Measurements from ENCODE around the gene SERPINA6. TPM values are rescaled to one million over a fixed set of nuclear protein-coding genes. Genes with fewer than 3 reads are reported as not detected.
"Not testable (repeated sequence)": the region's sequence is repeated elsewhere in the genome, so short reads cannot be mapped to it uniquely, and the experiment has no call there.

The SERPINA6 gene
- total and polyA plus RNA-seq, 2 donors (not counting 1 experiment from before 2014, with no cell fraction given) = not detected

DNA sequence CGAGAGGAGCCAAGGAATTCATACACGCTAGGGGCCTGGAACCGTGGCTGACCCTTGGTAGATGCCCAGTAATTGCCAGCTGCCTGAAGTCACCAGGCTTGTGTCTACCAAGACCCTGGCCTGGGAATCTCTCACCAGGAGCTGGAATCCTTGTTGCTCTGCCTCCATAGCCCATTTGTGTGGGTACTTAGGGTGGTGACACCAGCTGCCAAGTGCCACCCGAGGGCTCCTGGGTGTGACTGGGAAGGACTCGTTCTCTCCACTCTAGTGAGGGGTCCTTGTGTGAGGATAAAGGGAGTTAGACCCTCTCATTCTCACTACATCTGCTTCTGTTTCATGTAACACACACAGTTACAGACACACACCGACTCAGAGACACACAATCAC is 47.4 kb upstream of the SERPINA6 start:
- H3K9ac ChIP-seq (ENCODE audit: insufficient read depth, low read length) = no peak overlapping the region
- no peaks in the 10 kb centered on the region for H3K27me3 ChIP-seq (ENCODE audit: control insufficient read depth, insufficient read depth, low read length)
- TF ChIP-seq EZH2 (IDR thresholded peaks at IDR 0.05; ENCODE audit: low read length, missing control alignments) = no peak
- TF ChIP-seq, protein P1, sequence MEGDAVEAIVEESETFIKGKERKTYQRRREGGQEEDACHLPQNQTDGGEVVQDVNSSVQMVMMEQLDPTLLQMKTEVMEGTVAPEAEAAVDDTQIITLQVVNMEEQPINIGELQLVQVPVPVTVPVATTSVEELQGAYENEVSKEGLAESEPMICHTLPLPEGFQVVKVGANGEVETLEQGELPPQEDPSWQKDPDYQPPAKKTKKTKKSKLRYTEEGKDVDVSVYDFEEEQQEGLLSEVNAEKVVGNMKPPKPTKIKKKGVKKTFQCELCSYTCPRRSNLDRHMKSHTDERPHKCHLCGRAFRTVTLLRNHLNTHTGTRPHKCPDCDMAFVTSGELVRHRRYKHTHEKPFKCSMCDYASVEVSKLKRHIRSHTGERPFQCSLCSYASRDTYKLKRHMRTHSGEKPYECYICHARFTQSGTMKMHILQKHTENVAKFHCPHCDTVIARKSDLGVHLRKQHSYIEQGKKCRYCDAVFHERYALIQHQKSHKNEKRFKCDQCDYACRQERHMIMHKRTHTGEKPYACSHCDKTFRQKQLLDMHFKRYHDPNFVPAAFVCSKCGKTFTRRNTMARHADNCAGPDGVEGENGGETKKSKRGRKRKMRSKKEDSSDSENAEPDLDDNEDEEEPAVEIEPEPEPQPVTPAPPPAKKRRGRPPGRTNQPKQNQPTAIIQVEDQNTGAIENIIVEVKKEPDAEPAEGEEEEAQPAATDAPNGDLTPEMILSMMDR (conservative IDR thresholded peaks at IDR 0.05 in 1 of 2, IDR thresholded peaks at IDR 0.05 in 1 of 2; ENCODE audit: low read depth in 1 of 2, low read length in 2 of 2) = no peak
- no peak overlapping the region for H3K27ac ChIP-seq (ENCODE audit: insufficient read depth, low read length)
- H3K4me2 ChIP-seq (ENCODE audit: extremely low read depth, insufficient read depth, low read length) = no peak overlapping the region
- H2AFZ ChIP-seq (ENCODE audit: low read length) = no peak overlapping the region
- H3K79me2 ChIP-seq (ENCODE audit: control insufficient read depth, insufficient read depth, low read length) = no peaks in the 10 kb centered on the region
- H3K4me1 ChIP-seq (ENCODE audit: control insufficient read depth, extremely low read depth, insufficient read depth, low read length) = peaks cover 4% of the 10 kb centered on the region
- no peaks in the 10 kb centered on the region for H4K20me1 ChIP-seq (ENCODE audit: control insufficient read depth, extremely low read depth, insufficient read depth, low read length)
- DNase-seq (ENCODE audit: low read depth in 2 of 2) = no peak
- no peaks in the 10 kb centered on the region for H3K9me3 ChIP-seq (ENCODE audit: control insufficient read depth, insufficient read depth, low read depth, low read length)
- no peak overlapping the region for H3K4me3 ChIP-seq (replicated peaks in 1 of 4; ENCODE audit: control extremely low read depth in 1 of 4, insufficient read depth in 1 of 4, low read depth in 3 of 4, low read length in 4 of 4)
- no peaks in the 10 kb centered on the region for H3K36me3 ChIP-seq (ENCODE audit: control insufficient read depth, insufficient read depth, low read length)

DNA sequence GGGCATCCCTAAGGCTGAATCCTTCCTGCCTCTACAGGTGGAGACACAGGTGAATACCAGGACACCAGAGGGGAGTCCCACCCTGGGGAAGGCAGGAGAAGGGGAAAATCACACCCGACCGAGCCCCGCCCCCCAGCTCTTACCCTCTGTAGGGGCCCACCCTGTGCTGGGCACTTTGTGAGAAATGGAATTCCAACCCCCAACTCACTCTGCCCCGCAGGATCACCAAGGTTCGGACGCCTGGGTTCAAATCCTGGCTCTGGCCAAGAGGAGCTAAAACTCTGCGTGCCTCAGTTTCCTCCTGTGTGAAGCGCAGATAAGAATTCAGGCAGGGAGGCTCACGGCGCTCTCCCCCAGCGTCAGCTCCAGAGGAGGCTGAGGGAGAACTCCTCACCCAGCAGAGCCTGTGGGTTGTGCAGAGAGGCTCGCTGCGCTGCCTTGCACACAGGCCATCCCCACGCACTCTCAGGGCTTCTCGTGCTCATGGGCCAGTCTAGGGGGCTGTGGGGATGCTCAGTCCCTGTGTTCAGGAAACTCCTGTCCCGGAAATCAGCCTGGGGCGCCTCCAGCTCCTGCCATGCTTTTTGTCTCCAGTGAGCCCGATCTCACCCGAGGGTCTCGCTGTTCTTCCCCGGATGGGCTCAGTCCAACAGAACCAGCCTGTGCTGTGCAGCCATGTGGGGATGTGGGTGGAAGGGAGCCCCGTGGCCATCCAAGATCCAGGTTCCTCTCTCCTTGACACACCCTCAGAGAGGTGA is 46.8 kb upstream of the SERPINA6 start:
- not testable (repeated sequence) for H3K27me3 ChIP-seq (ENCODE audit: control insufficient read depth, insufficient read depth, low read length); H3K27ac ChIP-seq (ENCODE audit: insufficient read depth, low read length); H3K9me3 ChIP-seq (ENCODE audit: control insufficient read depth, insufficient read depth, low read depth, low read length); H2AFZ ChIP-seq (ENCODE audit: low read length); H3K9ac ChIP-seq (ENCODE audit: insufficient read depth, low read length); DNase-seq (ENCODE audit: low read depth in 2 of 2); H3K4me2 ChIP-seq (ENCODE audit: extremely low read depth, insufficient read depth, low read length); H4K20me1 ChIP-seq (ENCODE audit: control insufficient read depth, extremely low read depth, insufficient read depth, low read length); H3K36me3 ChIP-seq (ENCODE audit: control insufficient read depth, insufficient read depth, low read length); H3K4me3 ChIP-seq (replicated peaks in 1 of 4; ENCODE audit: control extremely low read depth in 1 of 4, insufficient read depth in 1 of 4, low read depth in 3 of 4, low read length in 4 of 4); H3K4me1 ChIP-seq (ENCODE audit: control insufficient read depth, extremely low read depth, insufficient read depth, low read length); H3K79me2 ChIP-seq (ENCODE audit: control insufficient read depth, insufficient read depth, low read length)

DNA sequence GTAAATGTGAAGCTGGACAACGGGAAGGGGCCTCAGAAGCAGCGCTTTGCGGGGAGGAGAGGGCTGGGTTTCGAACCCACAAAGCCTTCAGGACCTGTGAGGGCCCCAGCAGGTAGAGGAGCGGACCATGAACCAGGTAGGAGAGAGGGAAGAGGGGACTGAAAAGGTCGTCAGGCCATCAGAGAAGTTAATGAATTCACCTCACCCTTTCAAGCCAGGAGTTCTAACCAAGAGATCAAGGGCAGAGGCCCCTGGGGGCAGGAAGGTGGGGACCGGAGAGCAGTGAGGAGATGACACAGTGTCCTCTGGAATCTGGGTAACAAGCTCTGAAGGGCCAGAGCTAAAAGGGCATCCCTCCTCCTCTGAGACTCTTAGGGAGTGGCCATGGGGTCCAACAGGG is 45.8 kb upstream of the SERPINA6 start:
- Histone ChIP-seq H3K27ac (ENCODE audit: insufficient read depth, low read length) (no peak overlapping the region), H3K36me3 (ENCODE audit: control insufficient read depth, insufficient read depth, low read length) (no peaks in the 10 kb centered on the region), H3K27me3 (ENCODE audit: control insufficient read depth, insufficient read depth, low read length) (no peaks in the 10 kb centered on the region), H3K9me3 (ENCODE audit: control insufficient read depth, insufficient read depth, low read depth, low read length) (no peaks in the 10 kb centered on the region), H3K79me2 (ENCODE audit: control insufficient read depth, insufficient read depth, low read length) (no peaks in the 10 kb centered on the region), H3K4me1 (ENCODE audit: control insufficient read depth, extremely low read depth, insufficient read depth, low read length) (peaks cover 2% of the 10 kb centered on the region), H3K4me3 (replicated peaks in 1 of 4; ENCODE audit: control extremely low read depth in 1 of 4, insufficient read depth in 1 of 4, low read depth in 3 of 4, low read length in 4 of 4) (no peak overlapping the region), H4K20me1 (ENCODE audit: control insufficient read depth, extremely low read depth, insufficient read depth, low read length) (no peaks in the 10 kb centered on the region), H3K4me2 (ENCODE audit: extremely low read depth, insufficient read depth, low read length) (no peak overlapping the region), H3K9ac (ENCODE audit: insufficient read depth, low read length) (no peak overlapping the region), H2AFZ (ENCODE audit: low read length) (no peak overlapping the region)
- TF ChIP-seq EZH2 (IDR thresholded peaks at IDR 0.05; ENCODE audit: low read length, missing control alignments) = no peak
- TF ChIP-seq, protein P1 (conservative IDR thresholded peaks at IDR 0.05 in 1 of 2, IDR thresholded peaks at IDR 0.05 in 1 of 2; ENCODE audit: low read depth in 1 of 2, low read length in 2 of 2) = no peak
- no peak for DNase-seq (ENCODE audit: low read depth in 2 of 2)
